Esophagus squamous epithelium (tissue), 5 donors: ENCODE data around the gene MAP4K3. TPM values are rescaled to one million over a fixed set of nuclear protein-coding genes. Genes with fewer than 3 reads are reported as not detected.
"Not testable (repeated sequence)": the region's sequence is repeated elsewhere in the genome, so short reads cannot be mapped to it uniquely, and the experiment has no call there.

ENCODE experiments used
- DNase-seq: peaks from one replicate; lab custom pipeline; 2025; lab: John Stamatoyannopoulos, UW
- H3K27ac ChIP-seq, 4 donors: fragments of 200-600 bp; sonication (generic); one replicate each; pipeline ENCODE4 v1.5.1; 2016 to 2019; ENCODE audit warnings: mild to moderate bottlenecking in 1 of 4
- H3K27me3 ChIP-seq, 4 donors: fragments of 200-600 bp; sonication (generic); 1 replicate in 3 of 4; 2 replicates in 1 of 4; pipeline versions ENCODE4 v1.5.1 to v1.6.0; 2017 to 2021; ENCODE audit warnings: antibody characterized with exemption in 1 of 4
- H3K36me3 ChIP-seq, 3 donors: fragments of 200-600 bp; sonication (generic); one replicate each; pipeline ENCODE4 v1.5.1; 2016 to 2019
- H3K4me1 ChIP-seq, 3 donors: fragments of 200-600 bp; sonication (generic); one replicate each; pipeline ENCODE4 v1.5.1; 2017 to 2019
- H3K4me3 ChIP-seq, 4 donors: fragments of 200-600 bp; sonication (generic); 1 replicate in 3 of 4; 2 replicates in 1 of 4; pipeline ENCODE4 v1.5.1; 2016 to 2019; ENCODE audit warnings: mild to moderate bottlenecking in 2 of 4, moderate library complexity in 1 of 4
- H3K9me3 ChIP-seq, 3 donors: fragments of 200-600 bp; sonication (generic); one replicate each; pipeline ENCODE4 v1.5.1; 2016 to 2019
- CTCF ChIP-seq, 6 experiments: fragments of 450-650 bp in 4 of 6; fragments of 200-600 bp in 2 of 6; sonication (generic) in 2 of 6; IDR thresholded peaks; one replicate each; pipeline ENCODE4 v1.5.1; 2016 to 2019; ENCODE audit warnings: antibody characterized with exemption in 6 of 6, mild to moderate bottlenecking in 4 of 6, moderate library complexity in 4 of 6
- POLR2A ChIP-seq, 4 donors: fragments of 450-650 bp; IDR thresholded peaks; one replicate each; pipeline ENCODE4 v1.6.1; 2017; ENCODE audit warnings: antibody characterized with exemption in 4 of 4, mild to moderate bottlenecking in 4 of 4, moderate library complexity in 3 of 4
- WGBS, 2 donors: methylation state at CpG; one replicate each; pipeline ENCODE4 v1.1.5; 2018; 5-methylcytosine and 5-hydroxymethylcytosine counted together
- intact Hi-C: fragments of 100-400 bp; cut with DNase I; formaldehyde crosslinking; loops from one replicate; pipeline ENCODE4 v1.15.0; 2022
- total RNA-seq, 4 donors: library from RNA; depleted of rRNA; stranded (reverse); fragments of >200 nt; gene quantifications; one replicate each; pipeline ENCODE4 v1.1.0, GENCODE V29; 2016
- donor health status: DM: yes; HTN: yes; CAD: no.

MAP4K3 gene
- total RNA-seq, 4 donors from 2014 or later: 12.6 to 35.1 (median 15.8) TPM

- Histone ChIP-seq H3K9me3 (no peaks in the 10 kb centered on the region), H3K27me3 (no peaks in the 10 kb centered on the region), H3K4me3 (no peak overlapping the region), H3K36me3 (peaks cover 0 to 17% (median 0%) of the 10 kb centered on the region in 3 donors), H3K27ac (no peak overlapping the region), H3K4me1 (no peaks in the 10 kb centered on the region)
- no peak for TF ChIP-seq POLR2A (IDR thresholded peaks at IDR 0.05)
- TF ChIP-seq CTCF (IDR thresholded peaks at IDR 0.05): no peak
- intact Hi-C loops: no loop called here
- DNase-seq: no peak
Observed at GRCh38 chr2:39334529-39334928, 102.6 kb downstream of the MAP4K3 start.

- Histone ChIP-seq H3K27me3 (no peaks in the 10 kb centered on the region), H3K27ac (no peak overlapping the region), H3K4me3 (no peak overlapping the region), H3K4me1 (no peaks in the 10 kb centered on the region), H3K36me3 (peaks cover 0 to 61% (median 3%) of the 10 kb centered on the region in 3 donors), H3K9me3 (no peaks in the 10 kb centered on the region)
- whole genome bisulfite sequencing, 2 donors: 82 to 91% methylated on average over 5 of the region's 5 CpGs
- intact Hi-C loops: no loop called here
- no peak for TF ChIP-seq POLR2A (IDR thresholded peaks at IDR 0.05)
- no peak for TF ChIP-seq CTCF (IDR thresholded peaks at IDR 0.05)
- no peak for DNase-seq
Observed at GRCh38 chr2:39326644-39327043, 110.4 kb downstream of the MAP4K3 start.

- no peaks in the 10 kb centered on the region for H3K4me1 ChIP-seq
- TF ChIP-seq POLR2A (IDR thresholded peaks at IDR 0.05) (no peak), CTCF (IDR thresholded peaks at IDR 0.05) (no peak)
- H3K4me3 ChIP-seq: no peak overlapping the region
- H3K9me3 ChIP-seq: no peaks in the 10 kb centered on the region
- no peak overlapping the region for H3K27ac ChIP-seq
- H3K36me3 ChIP-seq: peaks cover 0 to 56% (median 3%) of the 10 kb centered on the region in 3 donors
- no peaks in the 10 kb centered on the region for H3K27me3 ChIP-seq
- DNase-seq: no peak
- intact Hi-C loops: no loop called here
- 95 to 100% methylated on average over 1 of the region's 1 CpG for WGBS, 2 donors
Observed at GRCh38 chr2:39325966-39326365, 111.1 kb downstream of the MAP4K3 start.

GRCh38 chr2:39321056-39322035 lies 115.7 kb downstream of the MAP4K3 start:
- WGBS, 2 donors: 89 to 92% methylated on average over 8 to 14 of the region's 16 CpGs
- DNase-seq, H3K27me3 ChIP-seq, H3K4me3 ChIP-seq, intact Hi-C loops, H3K27ac ChIP-seq, H3K9me3 ChIP-seq, H3K4me1 ChIP-seq: not testable (repeated sequence)
- peaks cover 0 to 20% (median 3%) of the 10 kb centered on the region in 3 donors for H3K36me3 ChIP-seq

GRCh38 chr2:39320162-39320561 lies 116.9 kb downstream of the MAP4K3 start:
- WGBS, 2 donors: 87 to 91% methylated on average over 4 of the region's 4 CpGs
- intact Hi-C loops: no loop called here
- H3K27me3 ChIP-seq: no peaks in the 10 kb centered on the region
- DNase-seq: no peak
- no peak overlapping the region for H3K4me3 ChIP-seq
- no peak for TF ChIP-seq CTCF (IDR thresholded peaks at IDR 0.05)
- H3K9me3 ChIP-seq: no peaks in the 10 kb centered on the region
- peaks cover 0 to 11% (median 3%) of the 10 kb centered on the region in 3 donors for H3K36me3 ChIP-seq
- no peak overlapping the region for H3K27ac ChIP-seq
- H3K4me1 ChIP-seq: no peaks in the 10 kb centered on the region
